OCI-LY1 (cell line): ENCODE measurements around the gene GGA2.

Experiments
- H2AFZ ChIP-seq: fragments of 200-600 bp; sonication (generic), shearing (Covaris generic); 2 replicates; pipeline ENCODE4 v1.6.0; 2014; ENCODE audit warnings: antibody characterized with exemption, mild to moderate bottlenecking, low read length
- H3F3A ChIP-seq: fragments of 200-600 bp; sonication (generic), shearing (Covaris generic); 2 replicates; pipeline ENCODE4 v1.6.0; 2014; ENCODE audit warnings: mild to moderate bottlenecking, antibody characterized with exemption, low read length, moderate library complexity; ENCODE audit not compliant: insufficient read depth
- H3K27ac ChIP-seq: fragments of 200-600 bp; sonication (generic); 2 replicates; pipeline ENCODE4 v1.5.1; 2014; ENCODE audit warnings: low read length, mixed run types, mild to moderate bottlenecking, low read depth; ENCODE audit not compliant: poor library complexity, severe bottlenecking
- H3K27me3 ChIP-seq: fragments of 200-600 bp; sonication (generic); 2 replicates; pipeline ENCODE4 v1.6.0; 2014; ENCODE audit warnings: antibody characterized with exemption, mild to moderate bottlenecking, low read length, moderate library complexity; ENCODE audit not compliant: insufficient read depth
- H3K36me3 ChIP-seq: fragments of 200-600 bp; sonication (generic); 2 replicates; pipeline ENCODE4 v1.6.1; 2014; ENCODE audit warnings: mild to moderate bottlenecking, antibody characterized with exemption, low read length, moderate library complexity, mixed read lengths; ENCODE audit not compliant: insufficient read depth
- H3K4me1 ChIP-seq: fragments of 200-600 bp; sonication (generic); 2 replicates; pipeline ENCODE4 v1.5.1; 2014; ENCODE audit warnings: mild to moderate bottlenecking, low read length, moderate library complexity; ENCODE audit not compliant: insufficient read depth, severe bottlenecking
- H3K4me2 ChIP-seq: fragments of 200-600 bp; sonication (generic), shearing (Covaris generic); 2 replicates; pipeline ENCODE4 v1.6.1; 2014; ENCODE audit warnings: low read length
- H3K4me3 ChIP-seq: fragments of 200-600 bp; sonication (generic); 2 replicates; pipeline ENCODE4 v1.5.1; 2014; ENCODE audit warnings: low read length, low read depth, mild to moderate bottlenecking, mixed read lengths; ENCODE audit not compliant: poor library complexity, severe bottlenecking
- H3K79me2 ChIP-seq: fragments of 200-600 bp; shearing (Covaris generic); 2 replicates; pipeline ENCODE4 v1.6.1; 2016; ENCODE audit warnings: mixed run types, low read length, mixed read lengths; ENCODE audit not compliant: insufficient read depth
- H3K9ac ChIP-seq: fragments of 200-600 bp; sonication (generic), shearing (Covaris generic); 2 replicates; pipeline ENCODE4 v1.6.1; 2014; ENCODE audit warnings: mild to moderate bottlenecking, low read length, mixed read lengths
- H3K9me2 ChIP-seq: fragments of 200-600 bp; sonication (generic), shearing (Covaris generic); 2 replicates; pipeline ENCODE4 v1.6.1; 2014; ENCODE audit warnings: low read depth, mild to moderate bottlenecking, low read length, mixed read lengths
- H3K9me3 ChIP-seq: fragments of 200-600 bp; shearing (Covaris generic); 2 replicates; pipeline ENCODE4 v1.6.1; 2014; ENCODE audit warnings: low read length, mixed read lengths
- H4K20me1 ChIP-seq: fragments of 200-600 bp; sonication (generic), shearing (Covaris generic); 2 replicates; pipeline ENCODE4 v1.6.0; 2016; ENCODE audit warnings: mild to moderate bottlenecking, low read length; ENCODE audit not compliant: insufficient read depth
- EZH2 ChIP-seq: fragments of 200-600 bp; sonication (generic), shearing (Covaris generic); IDR thresholded peaks from 2 replicates; pipeline ENCODE4 v1.8.0; 2017; ENCODE audit warnings: borderline replicate concordance, mixed run types, mild to moderate bottlenecking, antibody characterized with exemption, low read length, moderate library complexity, mixed read lengths
- TF ChIP-seq, protein P1 (sequence below): fragments of 200-600 bp; sonication (generic), shearing (Covaris generic); IDR thresholded peaks from 2 replicates; pipeline ENCODE4 v1.5.1; 2017; ENCODE audit warnings: mild to moderate bottlenecking, antibody characterized with exemption, low read length, moderate library complexity, mixed read lengths

GGA2 gene

DNA sequence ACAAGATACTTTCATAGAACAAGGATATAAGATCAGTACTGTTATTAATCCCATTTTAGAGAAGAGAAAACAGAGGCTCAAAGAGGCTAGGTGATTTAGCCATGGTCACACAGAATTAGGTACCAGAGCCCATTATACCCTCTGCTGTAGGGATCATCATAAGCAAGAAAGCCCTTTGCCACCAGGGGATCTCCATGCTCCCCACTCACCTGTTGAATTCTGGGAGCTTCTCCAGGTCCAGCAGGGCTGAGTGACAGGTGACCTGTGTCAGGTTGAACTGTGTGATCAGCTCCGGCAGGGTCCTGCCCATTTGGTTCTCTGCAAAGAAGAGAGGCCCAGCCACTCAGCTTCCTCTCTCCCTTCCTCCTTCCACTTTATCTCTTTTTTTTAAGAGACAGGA lies 22.2 kb upstream of the GGA2 start:
- Histone ChIP-seq H3K4me1 (no peaks in the 10 kb centered on the region), H3K9me2 (no peaks in the 10 kb centered on the region), H3K36me3 (peaks cover 83% of the 10 kb centered on the region), H3K9ac (no peak overlapping the region), H3K4me2 (no peak overlapping the region), H2AFZ (no peak overlapping the region), H3K27ac (no peak overlapping the region), H3K79me2 (no peaks in the 10 kb centered on the region), H4K20me1 (no peaks in the 10 kb centered on the region), H3K9me3 (no peaks in the 10 kb centered on the region), H3K27me3 (no peaks in the 10 kb centered on the region), H3F3A (no peaks in the 10 kb centered on the region), H3K4me3 (no peak overlapping the region)
- no peak for TF ChIP-seq EZH2
- TF ChIP-seq, protein P1, sequence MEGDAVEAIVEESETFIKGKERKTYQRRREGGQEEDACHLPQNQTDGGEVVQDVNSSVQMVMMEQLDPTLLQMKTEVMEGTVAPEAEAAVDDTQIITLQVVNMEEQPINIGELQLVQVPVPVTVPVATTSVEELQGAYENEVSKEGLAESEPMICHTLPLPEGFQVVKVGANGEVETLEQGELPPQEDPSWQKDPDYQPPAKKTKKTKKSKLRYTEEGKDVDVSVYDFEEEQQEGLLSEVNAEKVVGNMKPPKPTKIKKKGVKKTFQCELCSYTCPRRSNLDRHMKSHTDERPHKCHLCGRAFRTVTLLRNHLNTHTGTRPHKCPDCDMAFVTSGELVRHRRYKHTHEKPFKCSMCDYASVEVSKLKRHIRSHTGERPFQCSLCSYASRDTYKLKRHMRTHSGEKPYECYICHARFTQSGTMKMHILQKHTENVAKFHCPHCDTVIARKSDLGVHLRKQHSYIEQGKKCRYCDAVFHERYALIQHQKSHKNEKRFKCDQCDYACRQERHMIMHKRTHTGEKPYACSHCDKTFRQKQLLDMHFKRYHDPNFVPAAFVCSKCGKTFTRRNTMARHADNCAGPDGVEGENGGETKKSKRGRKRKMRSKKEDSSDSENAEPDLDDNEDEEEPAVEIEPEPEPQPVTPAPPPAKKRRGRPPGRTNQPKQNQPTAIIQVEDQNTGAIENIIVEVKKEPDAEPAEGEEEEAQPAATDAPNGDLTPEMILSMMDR = no peak

DNA sequence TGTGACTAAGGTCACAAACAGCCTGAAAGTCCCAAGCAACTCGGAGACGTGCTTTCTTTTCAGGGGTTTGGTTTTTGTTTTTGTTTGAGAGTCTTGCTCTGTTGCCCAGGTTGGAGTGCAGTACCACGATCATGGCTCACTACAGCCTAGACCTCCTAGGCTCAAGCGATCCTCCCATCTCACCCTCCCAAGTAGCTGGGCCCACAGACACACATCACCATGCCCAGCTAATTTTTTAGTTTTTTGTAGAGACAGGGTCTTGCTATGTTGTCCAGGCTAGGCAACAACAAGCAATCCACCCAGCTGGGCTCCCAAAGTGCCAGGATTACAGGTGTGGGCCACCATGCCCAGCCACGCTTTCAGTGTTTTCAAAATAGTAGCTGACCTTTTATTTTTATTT lies 19.8 kb upstream of the GGA2 start:
- no peak for TF ChIP-seq EZH2
- TF ChIP-seq, protein P1 = no peak
- no peak overlapping the region for H3K27ac ChIP-seq

DNA sequence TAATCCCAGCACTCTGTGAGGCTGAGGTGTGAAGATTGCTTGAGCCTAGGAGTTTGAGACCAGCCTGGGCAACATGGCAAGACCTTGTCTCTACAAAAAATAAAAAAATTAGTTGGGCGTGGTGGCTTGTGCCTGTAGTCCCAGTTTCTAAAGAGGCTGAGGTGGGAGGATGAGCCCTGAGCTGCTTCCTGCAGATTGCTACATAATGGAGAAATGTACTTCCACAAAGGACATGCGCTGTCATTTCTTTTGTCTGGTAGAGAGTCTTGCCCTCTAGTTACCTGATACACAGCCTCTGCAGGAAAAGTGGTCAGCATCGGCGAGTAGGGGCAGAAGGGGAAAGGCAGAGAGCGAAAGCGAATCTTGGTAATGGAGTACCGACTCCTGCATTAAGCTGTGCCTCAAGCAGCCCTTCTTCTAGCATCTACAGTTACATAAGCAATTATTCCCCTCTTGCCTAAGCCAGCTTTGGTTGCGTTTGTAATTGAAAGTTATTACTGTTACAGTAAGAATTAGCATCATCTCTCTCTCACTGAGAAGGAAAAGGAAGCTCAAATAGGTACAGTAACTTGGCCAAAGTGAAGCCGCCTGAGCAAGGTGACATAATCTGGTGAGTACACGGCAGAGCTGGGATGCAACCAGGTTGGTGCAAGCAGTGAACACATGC lies 18.5 kb upstream of the GGA2 start:
- no peaks in the 10 kb centered on the region for H3K9me3 ChIP-seq
- H4K20me1 ChIP-seq = no peaks in the 10 kb centered on the region
- no peaks in the 10 kb centered on the region for H3K27me3 ChIP-seq
- no peak overlapping the region for H3K27ac ChIP-seq
- no peaks in the 10 kb centered on the region for H3F3A ChIP-seq
- H3K9me2 ChIP-seq = no peaks in the 10 kb centered on the region
- no peak for TF ChIP-seq EZH2
- TF ChIP-seq, protein P1 = no peak
- H3K79me2 ChIP-seq = no peaks in the 10 kb centered on the region
- no peak overlapping the region for H3K4me3 ChIP-seq
- H3K4me2 ChIP-seq = no peak overlapping the region
- no peaks in the 10 kb centered on the region for H3K4me1 ChIP-seq
- peaks cover 70% of the 10 kb centered on the region for H3K36me3 ChIP-seq
- no peak overlapping the region for H2AFZ ChIP-seq
- H3K9ac ChIP-seq = no peak overlapping the region

More for the DNA sequence above, 19.8 kb upstream of the GGA2 start:
- H3K4me1 ChIP-seq = no peaks in the 10 kb centered on the region
- H3K36me3 ChIP-seq = peaks cover 71% of the 10 kb centered on the region
- H2AFZ ChIP-seq = no peak overlapping the region
- no peaks in the 10 kb centered on the region for H3K9me2 ChIP-seq
- no peak overlapping the region for H3K4me2 ChIP-seq
- no peaks in the 10 kb centered on the region for H3K27me3 ChIP-seq
- no peaks in the 10 kb centered on the region for H3F3A ChIP-seq
- H3K9me3 ChIP-seq = no peaks in the 10 kb centered on the region
- no peaks in the 10 kb centered on the region for H4K20me1 ChIP-seq
- H3K4me3 ChIP-seq = no peak overlapping the region
- H3K9ac ChIP-seq = no peak overlapping the region
- H3K79me2 ChIP-seq = no peaks in the 10 kb centered on the region
